ENCODE results near the gene PSPH.

- TF ChIP-seq CEBPB (IDR thresholded peaks at IDR 0.05) (no peak), EGR1 (IDR thresholded peaks at IDR 0.05) (no peak), YY1 (IDR thresholded peaks at IDR 0.05; ENCODE audit: low read depth) (no peak), REST (IDR thresholded peaks at IDR 0.05; ENCODE audit: low read depth) (no peak), ZBTB7A (IDR thresholded peaks at IDR 0.05; ENCODE audit: low read depth) (no peak)
These were observed 11.1 kb upstream of the PSPH start for GRCh38 chr7:56062382-56062781.

All from Ishikawa (cell line).